Tibial artery (tissue), 4 donors: ENCODE results near the gene TMEM109.

Source experiments
- DNase-seq, 2 donors: peaks; one replicate each; pipeline ENCODE4 v3.0.0-alpha.2; 2019
- H3K27ac ChIP-seq, 2 donors: fragments of 200-600 bp; sonication (generic) in 1 of 2; 1 replicate in 1 of 2; 2 replicates in 1 of 2; pipeline ENCODE4 v1.5.1; 2018 to 2019; ENCODE audit warnings: mild to moderate bottlenecking in 1 of 2
- H3K27me3 ChIP-seq, 2 donors: fragments of 200-600 bp; sonication (generic) in 1 of 2; one replicate each; pipeline versions ENCODE4 v1.5.1 to v1.6.0; 2016 to 2019
- H3K36me3 ChIP-seq, 3 donors: fragments of 200-600 bp; sonication (generic) in 2 of 3; one replicate each; pipeline ENCODE4 v1.5.1; 2016 to 2019; ENCODE audit warnings: mild to moderate bottlenecking in 2 of 3
- H3K4me1 ChIP-seq, 4 donors: fragments of 200-600 bp; sonication (generic) in 2 of 4; 1 replicate in 3 of 4; 2 replicates in 1 of 4; pipeline ENCODE4 v1.5.1; 2016 to 2019
- H3K4me3 ChIP-seq, 2 donors: fragments of 200-600 bp; sonication (generic) in 1 of 2; 1 replicate in 1 of 2; 2 replicates in 1 of 2; pipeline ENCODE4 v1.5.1; 2018 to 2019; ENCODE audit warnings: mild to moderate bottlenecking in 2 of 2
- H3K9me3 ChIP-seq, 3 donors: fragments of 200-600 bp; sonication (generic) in 1 of 3; one replicate each; pipeline ENCODE4 v1.5.1; 2016 to 2019
- intact Hi-C: fragments of 100-400 bp; cut with DNase I; formaldehyde crosslinking; loops from one replicate; pipeline ENCODE4 v1.15.0; 2023; ENCODE audit warnings: low total_unique reads
- TF ChIP-seq, protein P1 (sequence below), 2 experiments: fragments of 200-600 bp in 1 of 2; fragments of 450-650 bp in 1 of 2; IDR thresholded peaks; one replicate each; pipeline ENCODE4 v1.5.1; 2017 to 2019; ENCODE audit warnings: antibody characterized with exemption in 2 of 2, mild to moderate bottlenecking in 1 of 2, moderate library complexity in 1 of 2

The TMEM109 gene

DNA sequence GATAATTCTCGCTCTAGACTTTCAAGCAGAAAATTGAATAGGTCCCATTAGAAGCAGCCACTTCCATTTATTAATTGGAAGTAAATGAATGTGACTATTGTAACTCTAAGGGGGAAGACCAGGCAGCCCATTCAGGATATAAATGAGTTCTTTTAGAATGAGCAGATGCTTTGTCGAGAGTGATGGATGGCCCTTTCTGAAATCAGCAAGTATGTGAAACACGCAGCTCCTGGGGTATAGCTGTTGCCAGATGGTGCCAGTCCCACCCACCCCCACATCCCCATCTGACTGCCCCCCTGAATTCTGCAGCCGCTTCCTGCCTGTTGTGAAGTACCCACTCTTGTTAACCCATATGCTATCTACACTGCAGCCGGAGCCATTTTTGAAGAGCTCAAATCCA is 34.3 kb downstream of the TMEM109 start:
- H3K27ac ChIP-seq = no peak overlapping the region
- DNase-seq = no peak
- H3K9me3 ChIP-seq = no peaks in the 10 kb centered on the region
- peaks cover 0 to 25% (median 6%) of the 10 kb centered on the region in 4 donors for H3K4me1 ChIP-seq
- no peak overlapping the region for H3K4me3 ChIP-seq
- intact Hi-C loops = no loop called here
- no peaks in the 10 kb centered on the region for H3K27me3 ChIP-seq
- peaks cover 0 to 21% (median 10%) of the 10 kb centered on the region in 3 donors for H3K36me3 ChIP-seq
- TF ChIP-seq, protein P1, sequence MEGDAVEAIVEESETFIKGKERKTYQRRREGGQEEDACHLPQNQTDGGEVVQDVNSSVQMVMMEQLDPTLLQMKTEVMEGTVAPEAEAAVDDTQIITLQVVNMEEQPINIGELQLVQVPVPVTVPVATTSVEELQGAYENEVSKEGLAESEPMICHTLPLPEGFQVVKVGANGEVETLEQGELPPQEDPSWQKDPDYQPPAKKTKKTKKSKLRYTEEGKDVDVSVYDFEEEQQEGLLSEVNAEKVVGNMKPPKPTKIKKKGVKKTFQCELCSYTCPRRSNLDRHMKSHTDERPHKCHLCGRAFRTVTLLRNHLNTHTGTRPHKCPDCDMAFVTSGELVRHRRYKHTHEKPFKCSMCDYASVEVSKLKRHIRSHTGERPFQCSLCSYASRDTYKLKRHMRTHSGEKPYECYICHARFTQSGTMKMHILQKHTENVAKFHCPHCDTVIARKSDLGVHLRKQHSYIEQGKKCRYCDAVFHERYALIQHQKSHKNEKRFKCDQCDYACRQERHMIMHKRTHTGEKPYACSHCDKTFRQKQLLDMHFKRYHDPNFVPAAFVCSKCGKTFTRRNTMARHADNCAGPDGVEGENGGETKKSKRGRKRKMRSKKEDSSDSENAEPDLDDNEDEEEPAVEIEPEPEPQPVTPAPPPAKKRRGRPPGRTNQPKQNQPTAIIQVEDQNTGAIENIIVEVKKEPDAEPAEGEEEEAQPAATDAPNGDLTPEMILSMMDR (IDR thresholded peaks at IDR 0.05) = no peak

DNA sequence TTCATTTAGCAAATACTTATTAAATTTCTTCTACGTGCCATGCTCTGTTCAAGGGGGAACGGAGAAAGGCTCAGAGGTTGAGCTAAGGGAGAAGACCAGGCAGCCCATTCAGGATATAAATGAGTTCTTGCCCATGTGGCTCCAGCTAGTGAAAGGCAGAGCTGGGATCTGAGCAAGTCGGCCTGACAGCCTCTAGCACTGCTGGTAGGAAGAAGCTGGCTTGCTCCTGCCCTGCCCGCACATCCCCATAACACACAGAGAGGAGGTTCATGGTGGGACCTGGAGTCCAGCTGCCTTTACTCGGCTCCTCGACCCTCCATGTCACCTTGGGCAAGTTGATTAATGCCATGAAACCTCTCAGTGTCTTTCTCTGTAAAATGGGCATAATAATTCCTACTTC is 36.1 kb downstream of the TMEM109 start:
- TF ChIP-seq, protein P1 (IDR thresholded peaks at IDR 0.05) = no peak
- intact Hi-C loops = no loop called here
- DNase-seq = no peak
- Histone ChIP-seq H3K4me3 (peak overlapping the region; percentile 60), H3K27me3 (no peaks in the 10 kb centered on the region), H3K36me3 (peaks cover 0 to 13% (median 6%) of the 10 kb centered on the region in 3 donors), H3K27ac (no peak overlapping the region), H3K9me3 (no peaks in the 10 kb centered on the region), H3K4me1 (peaks cover 0 to 25% (median 6%) of the 10 kb centered on the region in 4 donors)

- Histone ChIP-seq H3K36me3 (peaks cover 0 to 7% (median 5%) of the 10 kb centered on the region in 3 donors), H3K27ac (peak overlapping the region; percentile 78 to 81), H3K27me3 (no peaks in the 10 kb centered on the region), H3K4me3 (peak overlapping the region; percentile 60), H3K4me1 (peaks cover 0 to 25% (median 6%) of the 10 kb centered on the region in 4 donors), H3K9me3 (no peaks in the 10 kb centered on the region)
- TF ChIP-seq, protein P1 (IDR thresholded peaks at IDR 0.05) = no peak
- peak in 1 of 2 donors; percentile 54 for DNase-seq
- intact Hi-C loops = no loop called here
These were observed 37.1 kb downstream of the TMEM109 start for GRCh38 chr11:60950933-60951605.

DNA sequence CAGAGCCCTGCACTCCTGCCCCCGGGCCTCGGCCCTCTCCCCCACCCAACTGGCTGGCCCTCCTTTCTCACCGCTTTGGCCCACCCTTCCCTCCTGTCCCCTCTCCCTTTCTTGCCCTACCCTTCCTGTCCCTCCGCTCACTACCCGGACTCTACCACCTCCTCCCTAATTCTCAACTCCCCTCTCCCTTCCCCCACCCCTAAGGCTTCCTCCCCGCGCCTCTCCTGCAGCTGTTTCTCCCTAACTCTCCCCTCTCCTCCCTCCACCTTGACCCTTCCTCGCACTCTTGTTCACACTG is 37.6 kb downstream of the TMEM109 start:
- H3K4me1 ChIP-seq = peaks cover 0 to 25% (median 6%) of the 10 kb centered on the region in 4 donors
- intact Hi-C loops = no loop called here
- H3K27ac ChIP-seq = peak overlapping the region; percentile 78 to 81
- H3K9me3 ChIP-seq = no peaks in the 10 kb centered on the region
- H3K36me3 ChIP-seq = peaks cover 0 to 2% (median under 1%) of the 10 kb centered on the region in 3 donors
- H3K27me3 ChIP-seq = no peaks in the 10 kb centered on the region
- no peak for DNase-seq
- H3K4me3 ChIP-seq = peak overlapping the region; percentile 60
- TF ChIP-seq, protein P1 (IDR thresholded peaks at IDR 0.05) = no peak

GRCh38 chr11:60951904-60952741 is 38.2 kb downstream of the TMEM109 start, which contains the start of gene SLC15A3:
TSS of gene SLC15A3 (minus strand) at chr11:60952176. CDS start at chr11:60951551, 625 bp downstream.
- H3K27me3 ChIP-seq = no peaks in the 10 kb centered on the region
- intact Hi-C loops = no loop called here
- peak; percentile 86 to 88 for DNase-seq

More at GRCh38 chr11:60951904-60952741, 38.2 kb downstream of the TMEM109 start, which contains the start of gene SLC15A3:
- peak within 1 kb of the TSS; percentile 60 for H3K4me3 ChIP-seq
- TF ChIP-seq, protein P1 (IDR thresholded peaks at IDR 0.05) = no peak
- H3K4me1 ChIP-seq = peaks cover 0 to 25% (median 6%) of the 10 kb centered on the region in 4 donors
- H3K27ac ChIP-seq = peak within 1 kb of the TSS; percentile 78 to 81
- H3K9me3 ChIP-seq = no peaks in the 10 kb centered on the region
- no peaks in the 10 kb centered on the region for H3K36me3 ChIP-seq
